Gastrocnemius medialis (tissue), 4 donors: ENCODE measurements around the gene UBR3. TPM values are rescaled to one million over a fixed set of nuclear protein-coding genes. Genes with fewer than 3 reads are reported as not detected.

Experiments used
- ATAC-seq, 2 donors: fragments of 150-250 bp; one replicate each; pipeline ENCODE4 v1.9.1; 2016
- DNase-seq, 2 donors: peaks; one replicate each; pipeline ENCODE4 v3.0.0-alpha.2; 2019
- H3K27ac ChIP-seq, 4 donors: fragments of 200-600 bp; sonication (generic); 1 replicate in 1 of 4; 2 replicates in 3 of 4; pipeline ENCODE4 v1.5.1; 2016 to 2018; ENCODE audit warnings: mild to moderate bottlenecking in 2 of 4, moderate library complexity in 1 of 4
- H3K27me3 ChIP-seq, 3 donors: fragments of 200-600 bp; sonication (generic) in 2 of 3; 1 replicate in 1 of 3; 2 replicates in 2 of 3; pipeline versions ENCODE4 v1.5.1 to v1.6.0; 2016 to 2019; ENCODE audit warnings: mild to moderate bottlenecking in 1 of 3, moderate library complexity in 1 of 3
- H3K36me3 ChIP-seq, 2 donors: fragments of 200-600 bp; sonication (generic) in 1 of 2; one replicate each; pipeline ENCODE4 v1.5.1; 2017 to 2018
- H3K4me1 ChIP-seq, 2 donors: fragments of 200-600 bp; sonication (generic) in 1 of 2; one replicate each; pipeline ENCODE4 v1.5.1; 2016 to 2017; ENCODE audit warnings: mild to moderate bottlenecking in 2 of 2
- H3K4me3 ChIP-seq, 4 donors: fragments of 200-600 bp; sonication (generic) in 3 of 4; 1 replicate in 1 of 4; 2 replicates in 3 of 4; pipeline ENCODE4 v1.5.1; 2016 to 2019; ENCODE audit warnings: mild to moderate bottlenecking in 2 of 4
- H3K9me3 ChIP-seq, 3 donors: fragments of 200-600 bp; sonication (generic) in 2 of 3; 1 replicate in 1 of 3; 2 replicates in 2 of 3; pipeline ENCODE4 v1.5.1; 2016 to 2019
- POLR2A ChIP-seq, 2 donors: fragments of 450-650 bp; IDR thresholded peaks; one replicate each; pipeline ENCODE4 v1.6.1; 2017; ENCODE audit warnings: antibody characterized with exemption in 2 of 2, mild to moderate bottlenecking in 2 of 2, moderate library complexity in 2 of 2
- in situ Hi-C, 4 donors: fragments of 200-750 bp; cut with MboI; loops; one replicate each; pipeline versions ENCODE4 v1.15.0 to v1.8.0; 2017; ENCODE audit warnings: low sequenced_read_pairs in 4 of 4
- intact Hi-C: fragments of 100-400 bp; cut with DNase I; formaldehyde crosslinking; loops from one replicate; pipeline ENCODE4 v1.15.1; 2023; ENCODE audit warnings: low total_unique reads
- total RNA-seq, 4 donors: library from RNA; depleted of rRNA; stranded (reverse); fragments of >200 nt; gene quantifications; one replicate each; pipeline versions ENCODE4 v1.1.0 to v1.2.3, GENCODE V29; 2016
- TF ChIP-seq, protein P1 (sequence below), 5 experiments: fragments of 450-650 bp in 3 of 5; fragments of 200-600 bp in 2 of 5; sonication (generic) in 2 of 5; IDR thresholded peaks in 4 of 5; conservative IDR thresholded peaks in 1 of 5; 1 replicate in 4 of 5; 2 replicates in 1 of 5; pipeline ENCODE4 v1.5.1; 2016 to 2019; ENCODE audit warnings: antibody characterized with exemption in 5 of 5, mild to moderate bottlenecking in 3 of 5, moderate library complexity in 3 of 5

The UBR3 gene
- total RNA-seq, 4 donors from 2014 or later, result 178 to 247 (median 187) TPM

GRCh38 chr2:169910109-169910799, 83.0 kb downstream of the UBR3 start:
- Histone ChIP-seq H3K4me1 (peaks cover 0 to 5% of the 10 kb centered on the region in 2 donors), H3K36me3 (peaks cover 0 to 24% of the 10 kb centered on the region in 2 donors), H3K27ac (peak overlapping the region in 1 of 4 donors; percentile 36), H3K9me3 (no peaks in the 10 kb centered on the region), H3K4me3 (no peak overlapping the region), H3K27me3 (no peaks in the 10 kb centered on the region)
- no peak for ATAC-seq
- in situ Hi-C loops (no loop called here), intact Hi-C loops (no loop called here)
- no peak for DNase-seq
- TF ChIP-seq POLR2A (IDR thresholded peaks at IDR 0.05), result no peak
- TF ChIP-seq, protein P1, sequence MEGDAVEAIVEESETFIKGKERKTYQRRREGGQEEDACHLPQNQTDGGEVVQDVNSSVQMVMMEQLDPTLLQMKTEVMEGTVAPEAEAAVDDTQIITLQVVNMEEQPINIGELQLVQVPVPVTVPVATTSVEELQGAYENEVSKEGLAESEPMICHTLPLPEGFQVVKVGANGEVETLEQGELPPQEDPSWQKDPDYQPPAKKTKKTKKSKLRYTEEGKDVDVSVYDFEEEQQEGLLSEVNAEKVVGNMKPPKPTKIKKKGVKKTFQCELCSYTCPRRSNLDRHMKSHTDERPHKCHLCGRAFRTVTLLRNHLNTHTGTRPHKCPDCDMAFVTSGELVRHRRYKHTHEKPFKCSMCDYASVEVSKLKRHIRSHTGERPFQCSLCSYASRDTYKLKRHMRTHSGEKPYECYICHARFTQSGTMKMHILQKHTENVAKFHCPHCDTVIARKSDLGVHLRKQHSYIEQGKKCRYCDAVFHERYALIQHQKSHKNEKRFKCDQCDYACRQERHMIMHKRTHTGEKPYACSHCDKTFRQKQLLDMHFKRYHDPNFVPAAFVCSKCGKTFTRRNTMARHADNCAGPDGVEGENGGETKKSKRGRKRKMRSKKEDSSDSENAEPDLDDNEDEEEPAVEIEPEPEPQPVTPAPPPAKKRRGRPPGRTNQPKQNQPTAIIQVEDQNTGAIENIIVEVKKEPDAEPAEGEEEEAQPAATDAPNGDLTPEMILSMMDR (IDR thresholded peaks at IDR 0.05 in 4 of 5, conservative IDR thresholded peaks at IDR 0.05 in 1 of 5), result no peak

- Histone ChIP-seq H3K27me3 (no peaks in the 10 kb centered on the region), H3K4me3 (no peak overlapping the region), H3K27ac (no peak overlapping the region), H3K4me1 (peaks cover 0 to 5% of the 10 kb centered on the region in 2 donors), H3K9me3 (no peaks in the 10 kb centered on the region), H3K36me3 (peaks cover 0 to 22% of the 10 kb centered on the region in 2 donors)
- ATAC-seq (no peak), DNase-seq (no peak)
- intact Hi-C loops (no loop called here), in situ Hi-C loops (no loop called here)
- TF ChIP-seq POLR2A (IDR thresholded peaks at IDR 0.05), result no peak
- TF ChIP-seq, protein P1 (IDR thresholded peaks at IDR 0.05 in 4 of 5, conservative IDR thresholded peaks at IDR 0.05 in 1 of 5), result no peak
Observed at GRCh38 chr2:169911119-169911518, 83.9 kb downstream of the UBR3 start.

GRCh38 chr2:169916623-169917022, 89.4 kb downstream of the UBR3 start:
- Histone ChIP-seq H3K36me3 (peaks cover 0 to 37% of the 10 kb centered on the region in 2 donors), H3K4me3 (no peak overlapping the region), H3K27ac (no peak overlapping the region), H3K4me1 (no peaks in the 10 kb centered on the region), H3K27me3 (no peaks in the 10 kb centered on the region), H3K9me3 (no peaks in the 10 kb centered on the region)
- in situ Hi-C loops (no loop called here), intact Hi-C loops (no loop called here)
- TF ChIP-seq, protein P1 (IDR thresholded peaks at IDR 0.05 in 4 of 5, conservative IDR thresholded peaks at IDR 0.05 in 1 of 5), result no peak
- no peak for TF ChIP-seq POLR2A (IDR thresholded peaks at IDR 0.05)
- ATAC-seq (no peak), DNase-seq (no peak)

GRCh38 chr2:169923977-169924376, 96.7 kb downstream of the UBR3 start:
- Histone ChIP-seq H3K27ac (no peak overlapping the region), H3K36me3 (peaks cover 0 to 40% of the 10 kb centered on the region in 2 donors), H3K4me3 (no peak overlapping the region), H3K4me1 (no peaks in the 10 kb centered on the region), H3K9me3 (no peaks in the 10 kb centered on the region), H3K27me3 (no peaks in the 10 kb centered on the region)
- no peak for ATAC-seq
- DNase-seq, result no peak
- in situ Hi-C loops, result loop anchor here in 1 of 4 donors (10.0 kb wide), 1 partner anchor 99 kb away; the partner anchor contains the start of genes METTL5 and UBR3
- intact Hi-C loops, result no loop called here
- TF ChIP-seq POLR2A (IDR thresholded peaks at IDR 0.05), result no peak
- TF ChIP-seq, protein P1 (IDR thresholded peaks at IDR 0.05 in 4 of 5, conservative IDR thresholded peaks at IDR 0.05 in 1 of 5), result no peak
